GM18507 (cell line): ENCODE data around the gene CYSRT1.

ENCODE experiments used
- DNase-seq: peaks from one replicate; pipeline ENCODE4 v3.0.0; 2011; ENCODE audit warnings: low read depth; ENCODE audit not compliant: insufficient read length; ENCODE audit errors: extremely low spot score
- FAIRE-seq: peaks from 2 replicates; lab custom pipeline; 2011; peaks lifted over from hg19 to GRCh38; lab: Jason Lieb, UNC

The CYSRT1 gene

DNA sequence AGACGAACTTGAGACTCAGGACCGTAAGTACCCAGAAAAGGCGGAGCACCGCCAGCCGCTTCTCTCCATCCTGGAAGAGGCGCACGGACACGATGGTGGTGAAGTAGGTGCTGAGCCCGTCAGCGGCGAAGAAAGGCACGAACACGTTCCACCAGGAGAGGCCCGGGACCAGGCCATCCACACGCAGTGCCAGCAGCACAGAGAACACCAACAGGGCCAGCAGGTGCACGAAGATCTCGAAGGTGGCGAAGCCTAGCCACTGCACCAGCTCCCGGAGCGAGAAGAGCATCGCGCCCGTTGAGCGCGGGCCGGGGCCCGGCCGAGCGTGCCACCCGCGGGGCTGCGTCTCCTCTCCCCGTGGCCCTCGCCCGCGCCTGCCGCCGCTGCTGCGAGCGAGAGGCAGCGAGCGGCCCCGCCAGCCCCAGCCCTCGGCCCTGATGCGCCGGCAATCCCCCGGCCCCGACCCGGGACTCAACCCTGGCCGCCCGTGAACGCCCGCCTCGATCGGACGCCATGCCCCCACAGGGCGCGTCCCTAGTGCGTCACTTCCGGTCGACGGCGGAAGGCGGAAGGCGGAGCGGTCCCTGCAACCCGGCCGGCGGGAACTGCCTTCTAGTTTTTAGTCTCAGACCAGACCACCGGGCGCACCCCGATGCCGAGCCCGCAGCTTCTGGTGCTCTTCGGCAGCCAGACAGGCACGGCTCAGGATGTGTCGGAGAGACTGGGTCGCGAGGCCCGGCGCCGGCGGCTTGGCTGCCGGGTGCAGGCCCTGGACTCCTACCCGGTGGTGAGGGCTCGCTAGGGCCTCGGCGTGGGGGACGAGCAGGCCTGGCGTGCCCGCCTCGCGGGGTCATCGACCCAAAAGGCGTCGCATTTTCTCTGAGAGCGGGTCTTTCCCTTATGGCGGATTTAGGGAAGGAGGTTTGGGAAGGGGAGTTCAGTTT is 19.6 kb upstream of the CYSRT1 start, which contains the start of the genes NDOR1 and TMEM203:
TSS of gene NDOR1 (plus strand) at position 575 of the 944 bp plus-strand sequence. CDS start at position 653, 78 bp downstream.
TSS of gene TMEM203 (minus strand) at position 523 of the 944 bp plus-strand sequence. CDS start at position 289, 234 bp downstream.
- peak; percentile 84 for FAIRE-seq
- DNase-seq: peak; percentile 96

DNA sequence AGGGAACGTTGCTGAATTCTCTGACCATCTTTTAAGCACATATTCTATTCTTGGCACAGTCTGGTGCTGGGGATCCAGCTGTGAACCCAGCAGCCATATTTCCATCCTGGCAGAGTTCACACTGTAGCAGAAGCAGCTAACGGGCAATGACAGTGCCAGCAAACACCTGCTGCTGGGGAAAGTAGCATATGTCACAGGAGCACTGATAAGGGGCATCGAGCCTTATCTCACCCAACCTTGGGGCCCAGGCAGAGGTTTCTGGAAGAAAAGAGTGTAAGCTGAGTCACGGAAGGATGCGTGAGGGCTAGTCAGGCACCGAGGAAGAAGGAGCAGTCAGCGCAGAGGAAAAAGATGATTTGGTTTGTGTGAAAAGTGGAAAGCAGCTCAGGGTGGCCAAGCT is 18.4 kb upstream of the CYSRT1 start:
- no peak for FAIRE-seq

GRCh38 chr9:137211532-137211931 is 13.4 kb upstream of the CYSRT1 start:
- FAIRE-seq: no peak
- DNase-seq: no peak

More for the DNA sequence above, 18.4 kb upstream of the CYSRT1 start:
- DNase-seq: no peak

- FAIRE-seq: no peak
- no peak for DNase-seq
Observed at GRCh38 chr9:137212520-137212919, 12.5 kb upstream of the CYSRT1 start.

DNA sequence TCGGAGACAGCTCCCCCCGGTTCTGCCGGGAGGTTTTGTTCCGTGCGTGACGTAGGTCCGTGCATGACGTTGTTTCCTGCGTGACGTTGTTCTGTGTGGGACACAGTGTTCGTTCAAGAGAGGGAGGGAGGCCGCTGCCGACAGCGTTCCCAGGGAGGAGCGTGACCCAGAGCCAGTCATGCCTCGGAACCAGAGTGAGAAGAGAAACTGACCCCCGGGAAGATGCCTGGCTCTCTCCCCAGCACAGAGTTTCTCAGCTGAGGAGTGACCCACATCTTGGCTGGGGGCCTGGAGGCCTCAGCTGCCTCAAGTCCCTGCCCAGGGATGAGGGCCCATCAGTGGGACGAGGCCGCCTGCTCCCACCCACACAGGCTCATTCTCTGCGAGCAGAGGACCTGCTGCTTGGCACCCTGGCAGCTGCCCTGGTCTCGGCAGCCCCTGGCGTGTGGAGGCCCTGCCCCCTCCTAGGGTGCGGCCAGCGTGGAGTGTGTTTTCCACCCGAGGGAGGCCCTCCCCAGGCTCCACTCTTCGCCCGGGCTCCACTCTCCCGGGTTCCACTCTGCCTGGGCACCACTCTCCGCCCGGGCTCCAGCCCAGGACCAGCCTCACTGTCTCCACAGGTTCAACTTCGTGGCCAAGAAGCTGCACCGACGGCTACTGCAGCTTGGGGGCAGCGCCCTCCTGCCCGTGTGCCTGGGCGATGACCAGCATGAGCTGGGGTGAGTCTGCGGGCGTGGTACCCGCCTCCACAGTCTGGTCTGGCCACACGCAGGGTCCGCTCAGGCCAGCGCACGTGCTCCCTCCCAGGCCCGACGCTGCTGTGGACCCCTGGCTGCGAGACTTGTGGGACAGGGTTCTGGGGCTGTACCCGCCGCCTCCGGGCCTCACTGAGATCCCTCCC is 11.6 kb upstream of the CYSRT1 start:
- no peak for FAIRE-seq
- no peak for DNase-seq

GRCh38 chr9:137214620-137215019 is 10.4 kb upstream of the CYSRT1 start:
- DNase-seq (no peak), FAIRE-seq (no peak)

- DNase-seq: no peak
- no peak for FAIRE-seq
Observed at GRCh38 chr9:137215196-137215986, 9.6 kb upstream of the CYSRT1 start.

DNA sequence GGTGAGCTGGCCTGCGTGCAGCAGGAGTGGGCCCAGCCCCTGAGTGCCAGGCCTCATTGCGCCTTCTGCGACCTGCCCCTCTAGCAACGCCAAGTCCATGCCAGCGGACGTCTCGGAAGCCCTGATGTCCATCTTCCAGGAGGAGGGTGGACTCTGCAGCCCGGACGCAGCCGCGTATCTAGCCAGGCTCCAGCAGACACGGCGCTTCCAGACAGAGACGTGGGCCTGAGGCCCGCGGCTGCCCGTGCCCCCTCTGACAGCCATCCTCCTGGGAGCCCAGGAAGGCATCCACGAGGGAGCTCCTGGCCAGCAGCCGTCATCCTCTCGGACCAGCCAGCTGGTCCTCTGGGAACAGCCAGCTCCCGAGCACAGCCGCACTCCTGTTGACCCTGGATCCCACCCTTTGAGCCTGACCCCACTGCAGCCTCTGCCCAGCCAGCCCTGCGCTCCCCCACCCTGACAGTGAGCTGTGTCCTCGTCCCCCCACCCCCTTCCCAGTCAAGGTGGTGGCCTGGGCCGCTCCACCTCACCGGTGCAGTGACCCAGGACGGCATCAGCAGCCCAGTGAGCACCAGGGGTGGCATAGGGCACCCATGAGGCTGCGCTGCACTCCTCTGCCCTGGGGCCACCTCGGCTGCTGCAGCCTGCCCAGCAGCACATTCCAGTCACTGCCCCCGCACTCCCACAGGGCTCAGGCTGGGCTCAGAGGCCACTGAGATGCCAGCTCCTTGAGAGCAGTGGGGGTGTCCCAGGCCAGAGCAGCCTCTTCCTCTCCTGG is 8.6 kb upstream of the CYSRT1 start:
- DNase-seq (no peak), FAIRE-seq (no peak)

- FAIRE-seq (no peak), DNase-seq (no peak)
Observed at GRCh38 chr9:137217276-137218211, 7.4 kb upstream of the CYSRT1 start.

- DNase-seq (no peak), FAIRE-seq (no peak)
Observed at GRCh38 chr9:137218212-137218753, 6.7 kb upstream of the CYSRT1 start.

GRCh38 chr9:137218754-137219271 is 6.2 kb upstream of the CYSRT1 start:
- FAIRE-seq (no peak), DNase-seq (no peak)

DNA sequence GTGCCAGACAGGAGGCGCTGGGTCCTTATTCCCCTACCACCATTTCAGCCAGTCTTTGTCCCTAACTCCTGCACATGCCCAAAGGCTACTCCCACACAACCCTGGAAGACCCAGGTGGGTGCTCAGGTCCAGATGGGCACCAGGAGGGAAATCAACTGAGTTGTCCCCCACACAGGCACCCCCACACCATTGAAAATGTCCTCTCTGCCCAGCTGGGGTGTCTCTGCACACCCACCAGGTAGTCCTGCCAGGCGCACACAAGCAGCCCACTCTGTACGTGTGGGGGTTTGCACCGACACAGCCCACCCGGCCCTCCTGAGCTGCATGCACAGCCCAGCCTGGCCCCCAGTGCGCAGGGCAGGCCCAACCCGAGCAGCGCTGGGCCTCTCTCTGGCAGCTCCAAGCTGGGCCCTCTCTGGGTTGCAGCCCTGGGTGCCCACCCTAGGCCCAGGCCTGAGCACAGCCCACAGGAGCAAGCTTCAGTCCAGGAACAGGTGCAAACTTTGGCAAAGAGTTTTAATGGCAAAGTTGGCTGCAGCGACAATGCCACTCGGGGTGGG is 5.1 kb upstream of the CYSRT1 start:
- FAIRE-seq: no peak
- DNase-seq: no peak

- DNase-seq (no peak), FAIRE-seq (no peak)
Observed at GRCh38 chr9:137220317-137221094, 4.5 kb upstream of the CYSRT1 start.

- DNase-seq: no peak
- no peak for FAIRE-seq
Observed at GRCh38 chr9:137221095-137221505, 3.9 kb upstream of the CYSRT1 start.

- DNase-seq (no peak), FAIRE-seq (no peak)
Observed at GRCh38 chr9:137221506-137222111, 3.4 kb upstream of the CYSRT1 start.
